ENCODE measurements around the gene PRKACA. TPM values are rescaled to one million over a fixed set of nuclear protein-coding genes. Genes with fewer than 3 reads are reported as not detected.

The PRKACA gene
- total RNA-seq, 1 experiment from 2014 or later: 17.6 TPM

DNA sequence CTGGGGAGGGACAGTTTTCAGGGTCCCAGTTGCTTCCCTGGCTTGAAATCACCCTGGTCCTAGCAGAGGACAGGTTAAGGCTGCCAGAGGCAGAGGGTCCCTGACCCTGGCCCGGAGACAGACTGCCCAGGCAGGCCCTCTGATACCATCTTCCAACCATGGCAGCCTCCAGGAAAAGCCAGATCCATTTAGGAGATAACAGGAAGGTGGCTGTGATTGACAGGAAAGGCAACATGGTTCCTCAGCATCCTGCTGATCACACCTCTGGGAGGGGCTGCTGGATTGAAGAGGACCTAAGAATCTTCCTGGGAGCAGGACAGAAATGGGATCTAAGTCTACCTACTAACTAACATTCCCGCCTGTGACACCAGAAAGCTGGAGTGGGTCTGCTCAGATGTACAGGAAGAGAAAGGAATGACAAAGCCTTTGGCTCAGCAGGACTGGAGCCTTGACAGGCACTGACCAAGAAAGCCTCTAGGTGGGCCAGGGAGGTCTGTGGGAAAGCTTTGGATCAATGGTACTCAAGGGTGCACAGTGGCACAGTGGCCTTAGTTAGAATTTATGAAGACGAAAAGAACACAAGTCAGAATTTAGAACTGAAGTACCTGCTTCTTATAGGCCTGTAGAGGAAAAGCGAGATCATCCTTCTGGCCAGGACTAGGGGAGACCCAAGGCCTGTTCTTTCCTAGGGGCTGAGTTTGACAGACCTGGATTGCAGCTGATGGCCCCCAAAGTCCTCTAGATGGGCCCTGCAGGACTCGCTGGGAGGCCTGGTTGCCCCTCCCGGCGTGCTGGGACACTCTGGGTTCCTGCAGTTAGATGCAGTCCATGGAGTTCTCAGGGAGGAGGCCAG, 2.3 kb upstream of the PRKACA start:
- in situ Hi-C loops (cut with HindIII; ENCODE audit: low pct_unique_long_range_greater_than_20kb, low sequenced_read_pairs): no loop called here
- no peak for DNase-seq (ENCODE audit: low read depth)

DNA sequence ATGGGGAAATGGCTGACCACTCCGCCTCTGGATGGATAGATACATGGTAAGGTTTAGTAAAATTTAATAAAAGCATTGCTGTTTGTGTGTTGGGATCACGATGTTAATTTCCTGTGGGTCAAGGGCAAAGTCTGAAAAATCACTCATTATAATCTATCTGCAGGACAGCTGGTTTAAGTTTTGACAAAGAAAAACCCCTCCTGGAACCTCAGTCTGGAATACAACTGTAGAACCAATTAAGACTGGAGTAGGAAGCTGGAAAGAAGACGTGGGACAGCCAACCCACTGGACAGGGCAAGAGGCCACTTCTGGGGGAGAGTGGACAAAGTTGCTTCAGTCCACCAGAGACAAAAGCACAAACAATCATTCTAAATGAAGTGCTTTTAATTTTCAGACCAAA, 1.6 kb upstream of the PRKACA start:
- in situ Hi-C loops (cut with HindIII; ENCODE audit: low pct_unique_long_range_greater_than_20kb, low sequenced_read_pairs): no loop called here
- DNase-seq (ENCODE audit: low read depth): no peak

DNA sequence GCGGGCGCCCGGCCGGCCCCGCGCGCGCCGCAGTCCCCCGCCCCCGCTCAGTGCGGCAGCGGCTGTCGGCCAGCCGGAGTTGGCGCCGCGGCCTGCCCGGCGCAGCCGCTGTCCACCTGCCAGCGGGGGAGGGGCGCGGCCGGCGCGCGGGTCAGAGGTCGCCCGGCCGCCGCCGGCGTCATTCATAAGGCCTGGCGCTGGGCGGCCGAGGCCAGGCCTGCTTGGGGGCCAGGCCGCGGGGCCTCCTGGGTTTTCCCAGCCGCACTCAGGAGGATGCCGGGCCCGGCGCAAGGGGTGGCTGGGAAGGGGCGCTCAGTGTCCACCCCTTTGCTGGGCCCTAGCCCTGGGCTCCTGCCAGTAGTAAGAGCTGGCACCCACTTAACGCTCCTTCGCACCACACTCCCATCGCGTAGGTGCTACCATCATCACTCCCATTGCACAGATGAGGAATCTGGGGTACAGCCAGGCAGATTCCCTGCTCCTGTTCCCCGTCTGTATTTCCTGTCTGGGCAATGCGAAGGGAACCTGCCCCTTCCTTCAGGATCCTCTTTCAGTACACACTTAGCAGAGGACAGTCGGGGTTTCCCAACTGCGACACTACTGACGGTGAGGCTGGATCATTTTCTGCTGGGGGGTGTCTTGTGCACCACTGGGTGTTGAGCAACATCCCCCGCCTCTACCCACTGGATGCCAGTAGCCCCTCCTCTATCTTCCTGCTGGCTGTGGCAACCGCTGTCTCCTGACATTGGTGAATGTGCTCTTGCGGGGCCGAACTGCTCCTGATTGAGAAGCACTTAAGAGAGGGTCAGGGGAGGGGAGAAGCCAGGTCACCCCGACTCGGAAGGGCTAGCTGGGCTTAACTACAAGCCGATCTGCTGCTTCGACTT, 846 bp upstream of the PRKACA start:
- no peak for DNase-seq (ENCODE audit: low read depth)
- in situ Hi-C loops (cut with HindIII; ENCODE audit: low pct_unique_long_range_greater_than_20kb, low sequenced_read_pairs): no loop called here

DNA sequence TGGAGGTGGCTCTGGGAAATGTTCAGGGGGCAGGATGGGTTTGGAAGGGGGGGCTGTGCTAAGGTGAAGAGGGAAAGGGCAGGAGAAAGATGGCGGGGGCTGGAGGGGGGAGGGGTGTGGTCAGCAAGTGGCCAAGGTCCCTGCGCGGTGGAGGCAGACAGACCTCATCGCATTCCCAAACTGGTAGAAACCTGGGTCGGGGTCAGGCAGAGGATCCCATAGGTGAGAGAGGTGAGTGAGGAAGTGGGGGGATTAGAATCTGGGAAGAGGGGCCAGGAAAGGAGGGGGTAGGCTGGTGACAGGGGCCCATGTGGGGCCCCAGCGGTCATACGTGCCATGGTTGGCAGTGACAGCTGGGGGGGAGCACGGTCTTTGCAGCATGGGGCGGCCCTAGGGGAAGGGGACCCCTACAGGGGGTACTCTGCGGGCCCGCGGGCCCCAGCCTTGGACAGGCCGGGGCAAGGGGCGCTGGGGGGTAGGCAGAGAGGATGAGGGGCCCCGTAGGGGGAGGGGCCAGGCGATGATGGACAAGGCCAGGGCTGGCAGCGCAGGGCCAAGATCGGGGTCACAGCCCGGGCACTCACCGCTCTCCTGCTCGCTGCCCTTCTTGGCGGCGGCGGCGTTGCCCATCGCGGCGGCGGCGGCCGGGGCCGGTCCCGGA, 514 bp downstream of the PRKACA start:
- in situ Hi-C loops (cut with HindIII; ENCODE audit: low pct_unique_long_range_greater_than_20kb, low sequenced_read_pairs): no loop called here
- no peak for DNase-seq (ENCODE audit: low read depth)

DNA sequence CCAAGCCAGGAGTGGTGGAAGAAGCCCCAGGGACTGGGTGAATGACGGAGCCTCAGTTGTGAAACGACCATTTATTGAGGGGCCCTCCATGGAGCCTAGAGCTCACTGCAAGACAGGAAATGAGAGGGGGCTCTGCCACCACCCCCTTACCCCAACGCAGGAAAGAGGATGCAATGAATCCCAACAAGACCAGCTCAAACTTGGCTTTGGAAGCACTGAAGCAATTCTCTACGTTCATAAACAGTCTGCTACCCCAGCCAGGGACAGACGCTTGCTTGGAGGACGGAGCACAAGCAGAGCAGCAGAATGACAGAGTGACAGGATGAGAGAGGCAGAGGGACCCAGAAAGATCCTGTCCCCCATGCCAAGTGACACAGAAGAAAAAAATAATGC, 1.0 kb downstream of the PRKACA start:
- no peak for DNase-seq (ENCODE audit: low read depth)
- in situ Hi-C loops (cut with HindIII; ENCODE audit: low pct_unique_long_range_greater_than_20kb, low sequenced_read_pairs): no loop called here

DNA sequence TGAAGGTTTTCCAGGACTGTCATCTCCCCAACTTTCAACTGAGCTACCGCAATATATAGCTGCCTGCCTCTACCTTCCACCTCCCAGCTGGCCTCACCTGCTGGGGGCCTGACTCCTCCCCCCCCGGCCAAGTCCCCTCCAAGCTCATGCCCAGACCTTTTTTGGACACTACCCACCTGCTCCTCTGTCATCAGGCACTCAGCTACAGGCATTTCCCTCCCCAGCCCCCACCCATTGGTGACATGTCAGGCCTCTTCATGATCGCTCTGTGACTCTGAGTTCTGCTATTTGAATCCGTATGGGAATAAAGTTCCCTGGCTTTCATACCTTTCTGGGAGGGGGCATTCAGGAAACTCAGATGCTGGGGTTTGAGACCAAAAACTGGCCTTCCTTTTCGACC, 1.8 kb downstream of the PRKACA start:
- in situ Hi-C loops (cut with HindIII; ENCODE audit: low pct_unique_long_range_greater_than_20kb, low sequenced_read_pairs): no loop called here
- no peak for DNase-seq (ENCODE audit: low read depth)

DNA sequence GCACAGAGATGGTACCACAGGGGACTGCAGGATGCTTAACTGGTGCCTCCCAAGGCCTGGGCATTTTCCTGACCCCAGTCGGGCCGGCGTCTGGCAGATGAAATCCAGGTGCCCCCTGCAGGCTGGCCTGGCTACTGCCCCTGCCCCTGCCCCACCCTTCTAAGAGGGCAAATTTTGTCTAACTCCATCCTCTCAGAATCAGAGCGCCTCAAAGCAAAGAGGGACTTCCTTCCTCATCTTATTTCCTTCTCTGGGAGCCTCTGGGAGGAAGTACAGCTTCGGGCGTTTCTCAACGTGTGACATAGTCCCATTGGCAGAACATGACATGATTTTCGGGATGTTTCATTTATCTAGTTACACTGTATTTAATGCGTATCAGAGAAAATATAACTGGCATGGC, 2.7 kb downstream of the PRKACA start:
- DNase-seq (ENCODE audit: low read depth): no peak
- in situ Hi-C loops (cut with HindIII; ENCODE audit: low pct_unique_long_range_greater_than_20kb, low sequenced_read_pairs): no loop called here

DNA sequence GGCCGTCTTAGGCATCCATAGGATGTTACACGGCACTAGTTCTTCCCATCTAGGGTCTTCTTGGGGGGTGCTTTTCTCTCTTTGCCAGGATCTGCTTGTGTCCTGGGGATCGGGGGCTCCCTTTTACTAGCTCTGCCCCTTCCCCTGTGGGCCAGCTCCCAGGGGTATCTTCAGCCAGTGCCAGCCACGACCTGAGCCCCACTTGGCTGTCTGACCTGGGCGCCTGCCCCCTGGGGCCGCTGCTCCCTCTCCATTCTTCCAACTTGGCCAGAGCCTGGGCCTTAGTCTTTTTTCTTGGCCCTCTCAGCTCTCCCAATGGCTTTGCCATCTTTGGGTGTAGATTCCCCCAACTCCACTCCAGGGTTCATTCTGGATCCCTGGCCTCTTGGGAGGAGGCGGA, 3.1 kb downstream of the PRKACA start:
- in situ Hi-C loops (cut with HindIII; ENCODE audit: low pct_unique_long_range_greater_than_20kb, low sequenced_read_pairs): no loop called here
- DNase-seq (ENCODE audit: low read depth): no peak

DNA sequence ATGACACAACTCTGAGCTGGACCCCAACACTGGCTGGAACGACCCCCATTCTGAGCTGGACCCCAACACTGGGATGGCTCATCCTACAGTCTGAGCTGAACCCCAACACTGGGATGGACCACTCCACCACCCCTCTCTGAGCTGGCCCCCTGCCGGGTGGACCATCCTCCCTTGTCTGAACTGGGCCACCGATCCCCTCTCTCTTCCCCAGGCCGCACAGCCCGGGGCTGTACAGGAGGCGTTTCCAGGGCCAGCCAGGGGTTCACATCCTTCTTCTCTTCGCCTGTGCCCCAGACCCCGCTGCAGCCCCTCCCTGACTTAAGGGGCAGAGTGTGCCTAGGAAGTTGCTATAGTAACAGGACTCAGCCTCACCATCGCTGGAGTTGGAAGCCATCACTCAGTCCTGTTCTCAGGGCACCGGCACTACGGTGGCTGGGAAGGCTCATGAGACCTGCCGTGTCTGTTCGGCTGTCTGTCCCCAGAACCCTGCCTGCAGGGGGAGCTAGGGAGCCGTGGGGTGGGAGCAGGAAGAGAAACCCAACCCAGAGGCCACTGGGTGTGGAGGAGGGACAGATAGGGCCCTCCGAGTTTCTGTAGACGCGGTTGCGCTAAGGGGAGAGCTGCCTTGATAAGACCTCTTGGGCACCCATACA, 3.7 kb downstream of the PRKACA start:
- DNase-seq (ENCODE audit: low read depth): no peak
- in situ Hi-C loops (cut with HindIII; ENCODE audit: low pct_unique_long_range_greater_than_20kb, low sequenced_read_pairs): no loop called here

DNA sequence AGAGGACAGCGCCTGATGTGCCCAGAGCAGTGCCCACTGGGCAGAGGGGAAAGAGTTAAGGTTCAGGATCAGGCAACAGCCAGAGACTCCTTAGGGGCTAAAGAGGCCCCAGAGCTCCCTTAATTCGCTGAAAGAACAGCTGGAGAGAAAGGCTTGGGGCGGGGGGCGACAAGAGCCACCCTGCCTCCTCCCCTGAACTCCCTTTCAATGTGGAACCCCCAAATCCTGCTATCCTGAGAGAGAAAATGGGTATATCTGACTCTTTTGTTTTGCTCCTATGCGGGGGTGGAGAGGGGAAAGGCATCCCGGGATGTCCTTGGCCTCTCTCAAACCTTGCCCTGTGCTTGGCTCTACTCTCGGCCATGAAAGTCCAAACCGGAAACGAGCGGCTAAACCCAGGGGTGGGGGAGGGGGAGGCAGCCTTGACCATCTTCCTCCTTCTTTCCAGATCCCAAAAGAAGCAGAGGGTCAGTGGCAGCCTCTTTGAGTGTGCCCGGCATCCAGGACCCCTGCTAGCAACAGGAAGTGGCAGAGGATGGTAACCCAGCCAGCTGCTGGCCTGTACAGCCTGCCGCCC, 4.7 kb downstream of the PRKACA start:
- in situ Hi-C loops (cut with HindIII; ENCODE audit: low pct_unique_long_range_greater_than_20kb, low sequenced_read_pairs): no loop called here
- no peak for DNase-seq (ENCODE audit: low read depth)

DNA sequence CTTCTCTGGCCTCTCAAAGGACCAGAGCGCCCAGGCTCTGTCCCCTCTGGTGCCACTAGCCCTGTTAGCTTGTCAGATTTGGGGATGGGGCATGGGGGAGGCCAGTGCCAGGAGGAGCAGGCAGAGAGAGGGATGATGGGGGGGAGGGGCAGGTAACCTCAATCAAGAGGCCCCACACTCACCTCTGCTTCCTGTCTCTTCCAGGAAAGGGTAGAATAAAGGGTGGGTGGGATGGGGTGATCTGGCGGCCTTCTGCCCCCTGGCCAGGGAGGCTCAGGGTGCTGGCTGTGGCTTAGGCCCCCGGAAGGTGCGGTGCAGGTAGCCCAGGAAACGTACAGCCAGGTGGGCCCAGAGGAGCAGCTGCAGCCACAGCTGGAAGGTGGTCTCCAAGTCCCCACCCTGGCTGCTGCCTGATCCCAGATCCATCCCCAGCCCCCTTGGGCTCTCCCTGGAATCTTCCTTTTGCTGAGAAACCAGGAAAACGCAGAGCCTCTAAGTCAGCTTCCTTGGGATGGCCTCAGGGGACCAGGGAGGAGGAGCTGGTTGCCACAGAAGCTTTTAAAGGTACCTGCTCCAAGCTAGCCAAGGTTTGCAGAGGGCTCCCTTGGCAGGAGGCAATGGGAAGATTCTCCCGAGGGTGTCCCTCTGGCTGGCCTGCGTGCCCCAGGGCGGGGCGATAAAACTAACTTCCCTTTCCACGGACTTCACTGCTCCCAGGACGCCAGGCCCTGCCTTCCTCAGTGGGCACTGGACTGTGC, 5.3 kb downstream of the PRKACA start:
- in situ Hi-C loops (cut with HindIII; ENCODE audit: low pct_unique_long_range_greater_than_20kb, low sequenced_read_pairs): no loop called here

DNA sequence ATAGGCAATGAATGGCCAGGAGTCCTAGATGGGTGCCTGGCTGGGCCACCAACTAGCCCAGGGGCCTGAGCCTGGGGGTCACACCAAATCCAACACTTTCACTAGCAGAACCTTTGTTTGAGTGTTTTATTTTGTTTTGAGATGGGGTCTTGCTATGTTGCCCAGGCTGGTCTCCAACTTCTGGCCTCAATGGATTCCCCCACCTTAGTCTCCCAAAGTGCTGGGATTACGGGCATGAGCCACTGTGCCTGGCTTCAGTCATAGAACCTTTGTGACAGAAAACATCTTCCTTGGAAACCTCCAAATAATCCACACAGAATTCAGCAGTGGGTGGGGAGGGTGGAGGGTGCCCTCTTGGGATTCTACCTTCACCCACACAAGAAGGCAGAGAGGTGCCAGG, 6.1 kb downstream of the PRKACA start:
- DNase-seq (ENCODE audit: low read depth): no peak
- in situ Hi-C loops (cut with HindIII; ENCODE audit: low pct_unique_long_range_greater_than_20kb, low sequenced_read_pairs): no loop called here

More for the DNA sequence above, 5.3 kb downstream of the PRKACA start:
- DNase-seq (ENCODE audit: low read depth): no peak

DNA sequence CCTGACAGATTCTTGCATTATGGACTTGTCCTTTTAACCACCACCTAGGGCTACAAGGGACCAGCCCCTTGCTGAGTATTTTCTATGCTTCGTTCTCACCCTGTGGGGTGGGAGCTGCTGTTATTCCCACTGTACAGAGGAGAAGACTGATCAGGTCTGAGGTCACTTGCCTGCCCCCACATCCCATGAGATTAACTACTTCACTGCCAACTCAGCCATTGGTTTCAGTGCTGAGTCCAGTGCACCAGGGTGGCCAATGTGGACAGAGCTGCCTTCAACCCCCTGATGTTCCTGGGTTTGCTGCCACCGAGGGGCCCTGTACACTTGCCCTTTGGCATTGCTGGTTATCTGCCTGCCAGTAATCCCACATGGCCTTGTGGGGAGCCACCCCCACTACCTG, 6.9 kb downstream of the PRKACA start:
- in situ Hi-C loops (cut with HindIII; ENCODE audit: low pct_unique_long_range_greater_than_20kb, low sequenced_read_pairs): no loop called here
- DNase-seq (ENCODE audit: low read depth): no peak

DNA sequence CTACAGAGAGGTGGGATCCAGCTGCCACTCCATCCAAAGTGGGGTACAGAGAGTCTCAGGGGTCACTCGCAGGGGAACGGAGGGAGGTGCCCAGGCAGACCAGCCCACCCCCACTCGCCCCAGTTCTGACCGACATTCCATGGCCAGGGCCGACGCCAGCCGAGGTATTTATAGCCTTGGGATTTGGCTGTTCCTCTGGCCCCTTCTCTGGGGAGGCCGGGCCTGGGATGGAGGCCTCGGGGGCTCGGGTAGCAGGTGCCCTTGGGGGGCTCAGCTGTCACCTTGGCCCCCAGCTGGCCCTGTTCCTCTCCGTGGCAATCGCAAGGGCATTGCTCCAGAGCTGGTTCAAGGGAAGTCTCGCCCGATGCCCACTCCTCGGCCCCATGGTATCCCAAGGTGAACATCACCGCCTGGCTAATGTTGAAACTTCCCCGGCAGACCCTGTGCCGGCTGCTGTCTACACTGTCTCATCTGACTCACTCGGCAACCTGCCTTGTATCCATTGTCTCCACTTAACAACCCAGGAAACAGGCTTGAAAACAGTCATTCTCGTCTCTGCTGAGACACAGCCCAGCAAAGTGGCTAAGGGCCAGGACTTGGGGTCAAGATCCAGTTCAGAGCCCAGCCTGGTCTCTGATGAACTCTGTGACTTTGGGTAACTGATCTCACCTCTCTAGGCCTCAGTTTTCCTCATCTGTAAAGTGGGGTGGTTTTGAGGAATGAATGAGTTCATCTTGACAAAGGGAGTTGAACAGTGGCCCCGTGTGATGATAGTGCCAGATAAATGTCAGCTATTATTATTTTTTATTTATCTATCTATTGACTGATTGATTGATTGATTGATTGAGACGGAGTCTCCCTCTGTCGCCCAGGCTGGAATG, 9.7 kb downstream of the PRKACA start:
- in situ Hi-C loops (cut with HindIII; ENCODE audit: low pct_unique_long_range_greater_than_20kb, low sequenced_read_pairs): no loop called here
- DNase-seq (ENCODE audit: low read depth): no peak

DNA sequence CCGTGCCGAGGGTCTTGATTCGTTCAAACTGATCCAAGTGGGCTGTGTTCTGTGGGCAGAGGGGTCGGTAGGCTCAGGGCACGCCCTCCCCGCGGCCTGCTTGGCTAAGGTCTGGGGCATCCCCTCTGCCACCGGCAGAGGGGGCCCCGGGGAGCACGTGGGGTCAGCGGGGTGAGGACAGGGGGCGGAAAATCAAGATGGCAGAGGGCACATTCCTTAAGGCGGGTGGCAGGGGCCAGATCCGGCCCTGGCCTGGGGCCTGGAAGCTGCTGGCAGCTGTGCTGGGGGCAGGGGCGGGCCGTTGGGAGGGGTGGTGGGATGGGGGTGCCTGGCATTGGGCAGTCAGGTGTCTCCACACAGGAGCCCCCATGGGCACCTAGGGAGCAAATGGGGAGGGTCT, 10.7 kb downstream of the PRKACA start:
- DNase-seq (ENCODE audit: low read depth): no peak
- in situ Hi-C loops (cut with HindIII; ENCODE audit: low pct_unique_long_range_greater_than_20kb, low sequenced_read_pairs): no loop called here

DNA sequence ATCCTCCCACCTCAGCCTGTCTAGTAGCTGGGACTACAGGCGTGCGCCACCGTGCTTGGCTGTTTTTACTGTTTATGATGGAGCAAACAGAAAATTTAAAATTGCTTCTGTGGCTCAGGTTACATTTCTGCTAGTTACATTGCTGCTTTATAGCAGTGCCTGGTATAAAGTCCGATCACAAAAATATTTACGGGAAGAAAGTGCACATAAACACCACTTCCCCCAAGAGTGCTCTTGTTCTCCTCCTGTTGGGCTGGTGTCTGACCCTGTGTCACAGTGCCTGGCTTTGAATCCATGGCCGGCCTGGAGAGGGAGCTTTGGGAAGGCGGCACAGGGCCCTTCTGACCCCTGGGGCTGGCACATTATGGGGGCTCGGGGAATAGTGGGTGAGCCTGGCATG, 11.9 kb downstream of the PRKACA start:
- in situ Hi-C loops (cut with HindIII; ENCODE audit: low pct_unique_long_range_greater_than_20kb, low sequenced_read_pairs): no loop called here
- no peak for DNase-seq (ENCODE audit: low read depth)

DNA sequence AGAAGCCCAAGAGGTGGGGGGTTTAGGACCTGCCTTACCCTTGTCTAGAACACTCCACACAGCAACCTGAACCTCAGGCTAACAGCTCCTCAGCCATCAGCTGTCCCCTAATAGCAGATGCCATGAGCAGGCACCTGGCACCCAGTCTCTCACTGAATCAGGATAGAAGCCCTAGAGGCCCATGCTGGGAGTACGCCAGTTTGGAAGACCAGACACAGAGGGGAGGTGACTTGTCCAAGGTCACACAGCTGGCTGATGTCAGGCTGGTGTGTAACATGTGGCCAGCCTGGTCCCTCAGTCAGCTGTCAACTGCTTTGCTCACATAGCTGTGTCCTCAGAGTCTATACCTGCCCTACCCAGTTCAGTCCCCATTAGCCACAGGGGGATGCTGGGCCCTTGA, 14.3 kb downstream of the PRKACA start:
- in situ Hi-C loops (cut with HindIII; ENCODE audit: low pct_unique_long_range_greater_than_20kb, low sequenced_read_pairs): no loop called here

More for the DNA sequence above, 14.3 kb downstream of the PRKACA start:
- no peak for DNase-seq (ENCODE audit: low read depth)
